H1 (cell line): ENCODE data around the gene PDGFD. TPM values are rescaled to one million over a fixed set of nuclear protein-coding genes. Genes with fewer than 3 reads are reported as not detected.

Experiments used
- CTCF ChIA-PET: fragments of 300-600 bp; sonication (Branson Sonifier 250); formaldehyde crosslinking; loops from one replicate; lab custom pipeline; 2021; ENCODE audit not compliant: partially characterized antibody; lab: Charles Lee
- POLR2A ChIA-PET: fragments of 300-600 bp; sonication (Branson Sonifier 250); formaldehyde crosslinking; loops from one replicate; lab custom pipeline; 2021; ENCODE audit warnings: inconsistent platforms; ENCODE audit not compliant: partially characterized antibody; lab: Charles Lee
- DNase-seq, 2 experiments: peaks; one replicate each; pipeline versions ENCODE4 v3.0.0 to v3.0.0-alpha.2; 2010 to 2022; ENCODE audit warnings: low spot score in 2 of 2, low read depth in 1 of 2, mixed read lengths in 1 of 2
- FAIRE-seq: peaks from 2 replicates; lab custom pipeline; 2011; peaks lifted over from hg19 to GRCh38; lab: Jason Lieb, UNC
- H2AFZ ChIP-seq: 2 replicates; pipeline ENCODE4 v1.8.1; 2012; ENCODE audit warnings: low read length, inconsistent platforms
- H2AK5ac ChIP-seq: 2 replicates; pipeline ENCODE4 v1.6.1; 2013; ENCODE audit warnings: low read depth, low read length
- H2BK120ac ChIP-seq: replicated peaks from 2 replicates; pipeline ENCODE3; 2013; ENCODE audit warnings: low read depth, low read length, inconsistent platforms
- H2BK12ac ChIP-seq: 2 replicates; pipeline ENCODE4 v1.6.1; 2013; ENCODE audit warnings: low read depth, low read length
- H2BK15ac ChIP-seq: 2 replicates; pipeline ENCODE4 v1.6.1; 2013; ENCODE audit warnings: low read length
- H2BK20ac ChIP-seq: 2 replicates; pipeline ENCODE4 v1.6.1; 2013; ENCODE audit warnings: low read length
- H2BK5ac ChIP-seq: 2 replicates; pipeline ENCODE4 v1.6.1; 2013; ENCODE audit warnings: low read depth, low read length
- H3K14ac ChIP-seq: 2 replicates; pipeline ENCODE4 v1.6.1; 2013; ENCODE audit warnings: inconsistent platforms; ENCODE audit not compliant: insufficient read length
- H3K18ac ChIP-seq: 2 replicates; pipeline ENCODE4 v1.6.1; 2013; ENCODE audit warnings: low read length; ENCODE audit errors: extremely low read depth
- H3K23ac ChIP-seq: 2 replicates; pipeline ENCODE4 v1.6.1; 2013; ENCODE audit warnings: inconsistent platforms; ENCODE audit not compliant: insufficient read length
- H3K23me2 ChIP-seq: 2 replicates; pipeline ENCODE4 v1.6.1; 2013; ENCODE audit warnings: low read depth, low read length
- H3K27ac ChIP-seq: 2 replicates; pipeline ENCODE4 v1.6.1; 2011; ENCODE audit warnings: low read depth, low read length, inconsistent platforms
- H3K27me3 ChIP-seq, 4 experiments: replicated peaks in 1 of 4; 1 replicate in 1 of 4; 2 replicates in 3 of 4; pipeline versions ENCODE4 v1.6.1 to v1.8.1; 2011 to 2013; ENCODE audit warnings: low read length in 3 of 4, mild to moderate bottlenecking in 3 of 4, inconsistent platforms in 2 of 4, mixed read lengths in 2 of 4, moderate library complexity in 1 of 4; ENCODE audit not compliant: control insufficient read depth in 3 of 4, insufficient read depth in 3 of 4; ENCODE audit errors: extremely low read depth in 1 of 4
- H3K36me3 ChIP-seq, 4 experiments: 2 replicates each; pipeline versions ENCODE4 v1.6.1 to v1.8.1; 2011 to 2013; ENCODE audit warnings: mild to moderate bottlenecking in 4 of 4, low read length in 3 of 4, moderate library complexity in 2 of 4, control low read depth in 1 of 4, inconsistent platforms in 1 of 4; ENCODE audit not compliant: insufficient read depth in 4 of 4, control insufficient read depth in 2 of 4
- H3K4ac ChIP-seq: replicated peaks from 2 replicates; pipeline ENCODE3; 2013; ENCODE audit warnings: low read length, low read depth, mixed read lengths, inconsistent platforms; ENCODE audit not compliant: insufficient read length
- H3K4me1 ChIP-seq, 4 experiments: replicated peaks in 1 of 4; 1 replicate in 1 of 4; 2 replicates in 3 of 4; pipeline versions ENCODE4 v1.6.1 to v1.8.1; 2011 to 2013; ENCODE audit warnings: low read length in 3 of 4, inconsistent platforms in 2 of 4, mixed read lengths in 1 of 4; ENCODE audit not compliant: insufficient read depth in 4 of 4, control insufficient read depth in 3 of 4
- H3K4me2 ChIP-seq, 2 experiments: 2 replicates each; pipeline versions ENCODE4 v1.6.1 to v1.8.1; 2011 to 2013; ENCODE audit warnings: low read depth in 2 of 2, low read length in 2 of 2, control low read depth in 1 of 2, inconsistent platforms in 1 of 2, mild to moderate bottlenecking in 1 of 2; ENCODE audit not compliant: insufficient read depth in 1 of 2
- H3K4me3 ChIP-seq, 4 experiments: fragments of 200-600, 300-600 bp in 1 of 4; sonication (generic), shearing (Covaris generic), sonication (Bioruptor Twin) in 1 of 4; 2 replicates each; pipeline versions ENCODE4 v1.5.1 to v1.8.1; 2011 to 2016; ENCODE audit warnings: low read length in 4 of 4, low read depth in 3 of 4, control low read depth in 2 of 4, inconsistent platforms in 2 of 4, mild to moderate bottlenecking in 2 of 4, mixed read lengths in 1 of 4, moderate library complexity in 1 of 4; ENCODE audit not compliant: insufficient read depth in 2 of 4; ENCODE audit errors: extremely low read depth in 1 of 4
- H3K56ac ChIP-seq: replicated peaks from 2 replicates; pipeline ENCODE3; 2013; ENCODE audit warnings: low read depth, mild to moderate bottlenecking, mixed read lengths, low read length, inconsistent platforms; ENCODE audit not compliant: insufficient read length
- H3K79me1 ChIP-seq: 2 replicates; pipeline ENCODE4 v1.6.1; 2013; ENCODE audit warnings: low read depth, low read length, control low read depth
- H3K79me2 ChIP-seq, 2 experiments: 2 replicates each; pipeline versions ENCODE4 v1.6.1 to v1.8.1; 2012 to 2013; ENCODE audit warnings: low read length in 2 of 2, mild to moderate bottlenecking in 2 of 2, inconsistent platforms in 1 of 2; ENCODE audit not compliant: insufficient read depth in 2 of 2, control insufficient read depth in 1 of 2
- H3K9ac ChIP-seq, 4 experiments: replicated peaks in 1 of 4; 1 replicate in 1 of 4; 2 replicates in 3 of 4; pipeline versions ENCODE4 v1.6.1 to v1.8.1; 2011 to 2013; ENCODE audit warnings: low read depth in 3 of 4, low read length in 3 of 4, control low read depth in 2 of 4, mild to moderate bottlenecking in 2 of 4, moderate library complexity in 2 of 4, inconsistent platforms in 1 of 4; ENCODE audit errors: extremely low read depth in 1 of 4
- H3K9me3 ChIP-seq, 2 experiments: 2 replicates each; pipeline versions ENCODE4 v1.6.1 to v1.8.1; 2012 to 2013; ENCODE audit warnings: mild to moderate bottlenecking in 2 of 2, moderate library complexity in 2 of 2, control low read depth in 1 of 2, inconsistent platforms in 1 of 2, low read depth in 1 of 2, low read length in 1 of 2, mixed read lengths in 1 of 2; ENCODE audit not compliant: insufficient read depth in 2 of 2
- H4K20me1 ChIP-seq, 2 experiments: replicated peaks in 1 of 2; 2 replicates each; pipeline versions ENCODE3 to v1.8.1; 2011 to 2013; ENCODE audit warnings: inconsistent platforms in 2 of 2, low read length in 2 of 2, mild to moderate bottlenecking in 1 of 2; ENCODE audit not compliant: insufficient read depth in 2 of 2, control insufficient read depth in 1 of 2
- H4K5ac ChIP-seq: 2 replicates; pipeline ENCODE4 v1.6.1; 2013; ENCODE audit warnings: low read length, low read depth, mixed read lengths, inconsistent platforms; ENCODE audit not compliant: insufficient read length
- H4K8ac ChIP-seq: 2 replicates; pipeline ENCODE4 v1.8.0; 2013; ENCODE audit warnings: mild to moderate bottlenecking, moderate library complexity, low read length, inconsistent platforms; ENCODE audit not compliant: insufficient read depth; ENCODE audit errors: extremely low read depth
- H4K91ac ChIP-seq: replicated peaks from 2 replicates; pipeline ENCODE3; 2013; ENCODE audit warnings: low read length, mixed read lengths, inconsistent platforms; ENCODE audit not compliant: insufficient read length
- HDAC2 ChIP-seq, 2 experiments: fragments of 300-600 bp in 1 of 2; sonication (generic) in 1 of 2; IDR thresholded peaks; 2 replicates each; pipeline ENCODE4 v1.6.1; 2011 to 2012; ENCODE audit warnings: low read depth in 2 of 2, low read length in 2 of 2, mild to moderate bottlenecking in 2 of 2, moderate library complexity in 2 of 2, borderline replicate concordance in 1 of 2, inconsistent platforms in 1 of 2
- JUND ChIP-seq: IDR thresholded peaks from 2 replicates; pipeline ENCODE4 v1.6.1; 2011; ENCODE audit warnings: mild to moderate bottlenecking, improper control_type of control experiment, low read length
- MAX ChIP-seq: IDR thresholded peaks from 2 replicates; pipeline ENCODE4 v1.6.1; 2012; ENCODE audit warnings: inconsistent platforms
- SRF ChIP-seq: IDR thresholded peaks from 2 replicates; pipeline ENCODE4 v1.6.1; 2011; ENCODE audit warnings: mild to moderate bottlenecking, low read depth, low read length, moderate library complexity
- TAF7 ChIP-seq: optimal IDR thresholded peaks from 2 replicates; pipeline ENCODE3; 2011; ENCODE audit warnings: low read depth, mild to moderate bottlenecking, inconsistent platforms, low read length, moderate library complexity, borderline replicate concordance
- WGBS, 2 experiments: shearing (Covaris generic) in 1 of 2; methylation state at CpG; one replicate each; pipeline versions ENCODE4 v1.1.6 to v1.1.7; 2013 to 2015; ENCODE audit warnings: low lambda C conversion rate in 2 of 2, mixed read lengths in 2 of 2, inconsistent platforms in 1 of 2, low coverage in 1 of 2, missing lambda C conversion rate in 1 of 2; ENCODE audit not compliant: insufficient replicate concordance in 2 of 2, insufficient coverage in 1 of 2, insufficient read length in 1 of 2; ENCODE audit errors: extremely low coverage in 1 of 2, missing lambda C conversion rate in 1 of 2; 5-methylcytosine and 5-hydroxymethylcytosine counted together
- polyA plus RNA-seq, 7 experiments: library from polyadenylated mRNA; depleted of rRNA in 3 of 7; stranded (reverse) in 5 of 7; unstranded in 2 of 7; fragments of >200 nt in 5 of 7; fragments of 200-250 nt in 2 of 7; gene quantifications; 1 replicate in 5 of 7; 2 replicates in 1 of 7; 4 replicates in 1 of 7; pipeline versions ENCODE4 v1.2.1 to v1.2.3, GENCODE V29; 2011 to 2013; ENCODE audit warnings: missing spikeins in 2 of 7, mixed read lengths in 2 of 7
- total RNA-seq: library from RNA; stranded (reverse); fragmentation: NEBNext Ultra II Directional; extraction: Animal tissue kit (Norgen Biotek cat#: 25700); gene quantifications from 2 replicates; pipeline ENCODE4 v1.2.1, GENCODE V29; 2021

Gene PDGFD
- total and polyA plus RNA-seq, 2 of the 8 experiments (the other 6 are each of a cell fraction or from before 2014, with no cell fraction given), result 1.1 to 3.9 TPM

DNA sequence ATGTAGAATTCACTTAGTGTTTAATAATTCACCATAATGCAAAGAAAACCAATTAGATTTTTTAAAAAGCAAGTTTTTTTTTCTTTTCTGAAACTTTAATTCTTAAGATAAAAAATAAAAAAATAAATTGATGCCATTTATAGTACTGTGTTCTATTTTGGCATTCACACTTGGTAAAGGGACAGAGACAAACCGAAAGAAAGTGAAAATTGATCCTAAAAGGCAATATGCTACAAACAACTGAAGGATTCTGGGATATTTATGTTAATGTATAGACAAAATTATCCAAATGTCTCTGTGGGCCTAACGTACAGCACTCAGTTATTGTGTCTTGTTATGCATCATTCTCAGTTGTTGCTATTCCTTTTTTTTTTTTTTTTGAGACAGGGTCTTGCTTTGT is 169.4 kb downstream of the PDGFD start:
- H2AK5ac ChIP-seq, result no peak overlapping the region
- no peak overlapping the region for H3K18ac ChIP-seq
- H3K36me3 ChIP-seq, result no peaks in the 10 kb centered on the region
- H2AFZ ChIP-seq, result no peak overlapping the region
- no peak overlapping the region for H3K4me3 ChIP-seq
- H3K23ac ChIP-seq, result no peak overlapping the region
- no peak overlapping the region for H4K91ac ChIP-seq
- no peak overlapping the region for H3K14ac ChIP-seq
- H3K56ac ChIP-seq, result no peak overlapping the region
- H4K8ac ChIP-seq, result no peak overlapping the region
- H2BK20ac ChIP-seq, result no peak overlapping the region
- no peak overlapping the region for H2BK5ac ChIP-seq
- H3K9ac ChIP-seq, result no peak overlapping the region
- no peaks in the 10 kb centered on the region for H3K79me1 ChIP-seq
- FAIRE-seq, result no peak
- H2BK120ac ChIP-seq, result no peak overlapping the region
- no peak overlapping the region for H3K4ac ChIP-seq
- 88% methylated on average over 2 of the region's 2 CpGs; no CpG with 5 or more reads in 1 of the 2 experiments for WGBS, 2 experiments
- H3K27me3 ChIP-seq, result no peaks in the 10 kb centered on the region
- H2BK12ac ChIP-seq, result no peak overlapping the region
- CTCF ChIA-PET, result no interaction called here
- no peak for DNase-seq
- H2BK15ac ChIP-seq, result no peak overlapping the region
- H3K4me2 ChIP-seq, result no peak overlapping the region
- no peak overlapping the region for H3K27ac ChIP-seq
- POLR2A ChIA-PET, result no interaction called here
- H4K5ac ChIP-seq, result no peak overlapping the region
- H3K4me1 ChIP-seq, result no peaks in the 10 kb centered on the region
- H3K23me2 ChIP-seq, result no peaks in the 10 kb centered on the region
- no peaks in the 10 kb centered on the region for H3K79me2 ChIP-seq
- TF ChIP-seq HDAC2 (IDR thresholded peaks at IDR 0.05; ENCODE audit: borderline replicate concordance in 1 of 2, low read depth in 2 of 2, low read length in 2 of 2) (no peak), MAX (no peak), JUND (no peak), TAF7 (no peak), SRF (no peak)
- no peaks in the 10 kb centered on the region for H4K20me1 ChIP-seq
- no peaks in the 10 kb centered on the region for H3K9me3 ChIP-seq
